HepG2 (cell line): ENCODE measurements around the gene FASTKD1. TPM values are rescaled to one million over a fixed set of nuclear protein-coding genes. Genes with fewer than 3 reads are reported as not detected.

Experiments
- ASH2L ChIP-seq: fragments of 300-600, 200-600 bp; sonication (generic); IDR thresholded peaks from 2 replicates; pipeline ENCODE4 v1.7.0; 2017; ENCODE audit warnings: low read depth, mild to moderate bottlenecking, moderate library complexity, mixed read lengths, low read length; ENCODE audit not compliant: insufficient read length
- ATF4 ChIP-seq, 2 experiments: fragments of 450-650 bp in 1 of 2; sonication (generic) in 1 of 2; formaldehyde crosslinking; IDR thresholded peaks; 2 replicates each; pipeline versions ENCODE4 v1.5.0 to v1.8.0; 2020 to 2022; ENCODE audit warnings: mild to moderate bottlenecking in 1 of 2, missing genetic modification reagents in 1 of 2
- DNMT3B ChIP-seq: conservative IDR thresholded peaks from 2 replicates; pipeline ENCODE4 v1.6.1; 2016; ENCODE audit warnings: missing biosample characterization, control low read depth
- DPF2 ChIP-seq: sonication (generic); formaldehyde crosslinking; IDR thresholded peaks from 2 replicates; pipeline ENCODE4 v1.4.0; 2020; ENCODE audit warnings: mild to moderate bottlenecking, low read depth, missing genetic modification reagents, borderline replicate concordance
- FOXA3 ChIP-seq: IDR thresholded peaks from 2 replicates; pipeline ENCODE4 v1.6.1; 2016; ENCODE audit warnings: missing genetic modification reagents, missing compliant biosample characterization
- GATAD1 ChIP-seq: IDR thresholded peaks from 2 replicates; pipeline ENCODE4 v1.6.1; 2016; ENCODE audit warnings: missing genetic modification reagents, missing compliant biosample characterization
- HMG20B ChIP-seq: conservative IDR thresholded peaks from 2 replicates; pipeline ENCODE4 v1.6.1; 2016; ENCODE audit warnings: missing genetic modification reagents, missing compliant biosample characterization
- HOXA5 ChIP-seq: sonication (generic); formaldehyde crosslinking; IDR thresholded peaks from 2 replicates; pipeline ENCODE4 v1.4.0; 2020; ENCODE audit warnings: missing genetic modification reagents
- KDM6A ChIP-seq: IDR thresholded peaks from 2 replicates; pipeline ENCODE4 v1.6.1; 2016; ENCODE audit warnings: low read depth
- MBD4 ChIP-seq: IDR thresholded peaks from 2 replicates; pipeline ENCODE4 v1.6.1; 2012; ENCODE audit warnings: low read length, inconsistent platforms, borderline replicate concordance
- ONECUT2 ChIP-seq: sonication (generic); formaldehyde crosslinking; IDR thresholded peaks from 2 replicates; pipeline ENCODE4 v1.4.0; 2020; ENCODE audit warnings: missing genetic modification reagents
- PAXIP1 ChIP-seq: sonication (generic); formaldehyde crosslinking; conservative IDR thresholded peaks from 2 replicates; pipeline ENCODE4 v1.4.0; 2020; ENCODE audit warnings: mild to moderate bottlenecking, missing genetic modification reagents, moderate library complexity
- REST ChIP-seq, 2 experiments: IDR thresholded peaks; 2 replicates each; pipeline ENCODE4 v1.6.1; 2011 to 2012; ENCODE audit warnings: low read length in 2 of 2, borderline replicate concordance in 1 of 2, low read depth in 1 of 2, mild to moderate bottlenecking in 1 of 2, moderate library complexity in 1 of 2
- RFXAP ChIP-seq: sonication (generic); formaldehyde crosslinking; IDR thresholded peaks from 2 replicates; pipeline ENCODE4 v1.4.0; 2020; ENCODE audit warnings: missing genetic modification reagents, borderline replicate concordance
- SAP130 ChIP-seq: IDR thresholded peaks from 2 replicates; pipeline ENCODE4 v1.6.1; 2016; ENCODE audit warnings: low read depth
- polyA plus RNA-seq, 8 experiments: library from polyadenylated mRNA; depleted of rRNA in 3 of 8; stranded (reverse) in 7 of 8; unstranded in 1 of 8; fragments of >200 nt; fragmentation: Illumina TruSeq in 4 of 8; extraction: Trizol in 4 of 8; gene quantifications; 2 replicates each; pipeline versions ENCODE4 v1.2.1 to v1.2.3, GENCODE V29; 2011 to 2016; ENCODE audit warnings: low read depth in 4 of 8, missing spikeins in 1 of 8, mixed read lengths in 1 of 8; ENCODE audit not compliant: insufficient read depth in 1 of 8
- total RNA-seq, 5 experiments: library from RNA; depleted of rRNA; stranded (reverse); fragments of >200 nt; fragmentation: Illumina TruSeq; extraction: Trizol; gene quantifications; 2 replicates each; pipeline ENCODE4 v1.2.3, GENCODE V29; 2016; ENCODE audit warnings: low read depth in 1 of 5
- TF ChIP-seq, protein P1 (sequence below), 2 experiments: sonication (generic) in 1 of 2; formaldehyde crosslinking in 1 of 2; IDR thresholded peaks; 2 replicates each; pipeline versions ENCODE4 v1.4.0 to v1.6.1; 2016 to 2020; ENCODE audit warnings: borderline replicate concordance in 1 of 2, low read depth in 1 of 2, mild to moderate bottlenecking in 1 of 2, missing genetic modification reagents in 1 of 2

FASTKD1 gene
- total and polyA plus RNA-seq, 2 of the 13 experiments (the other 11 are each of a cell fraction or from before 2014, with no cell fraction given) = 35.0 to 38.0 TPM

DNA sequence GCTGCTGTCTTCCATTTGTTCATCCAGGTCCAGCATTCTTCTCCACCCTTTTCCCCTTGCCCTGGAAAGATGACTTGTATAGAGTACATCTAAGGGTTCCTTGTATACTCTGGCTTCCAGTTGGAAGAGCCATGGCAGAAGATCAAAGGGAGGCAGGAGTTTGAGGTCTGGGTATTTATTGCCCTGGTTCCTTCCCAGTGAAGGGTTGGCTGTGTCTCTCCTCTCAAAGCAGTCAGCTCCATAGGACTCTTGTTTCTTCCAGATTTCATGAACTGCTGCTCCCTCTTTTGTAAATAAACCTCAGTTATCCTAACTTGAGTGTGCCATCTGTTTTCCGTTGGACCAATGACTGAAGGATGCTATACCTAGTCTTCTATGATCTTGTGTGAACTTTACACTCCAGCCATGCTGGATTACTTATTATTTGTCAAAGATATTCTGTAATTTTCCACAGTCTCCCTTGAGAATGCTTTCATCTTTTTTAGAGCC is 88.0 kb downstream of the FASTKD1 start (continued):
- TF ChIP-seq MBD4 (no peak), REST (IDR thresholded peaks at IDR 0.05; ENCODE audit: borderline replicate concordance in 1 of 2, low read depth in 1 of 2, low read length in 2 of 2) (no peak), RFXAP (CRISPR knock-in tag) (no peak), PAXIP1 (CRISPR knock-in tag) (peak; percentile 84), KDM6A (CRISPR knock-in tag) (peak; percentile 59; the same call in 1 of the 2 replicates), ASH2L (peak; percentile 83), SAP130 (CRISPR knock-in tag) (no peak), DPF2 (CRISPR knock-in tag) (no peak), GATAD1 (CRISPR knock-in tag) (no peak), FOXA3 (peak; percentile 24; the same call in 1 of the 2 replicates), ONECUT2 (CRISPR knock-in tag) (no peak), ATF4 (CRISPR knock-in tag; IDR thresholded peaks at IDR 0.05) (peak in 1 of 2 experiments; percentile 20; a peak in 1 of 4 replicates), DNMT3B (0 out of 2 replicates have a peak, but pooled peaks have one; percentile 70), HOXA5 (CRISPR knock-in tag) (no peak), HMG20B (peak; percentile 80)
- TF ChIP-seq, protein P1, sequence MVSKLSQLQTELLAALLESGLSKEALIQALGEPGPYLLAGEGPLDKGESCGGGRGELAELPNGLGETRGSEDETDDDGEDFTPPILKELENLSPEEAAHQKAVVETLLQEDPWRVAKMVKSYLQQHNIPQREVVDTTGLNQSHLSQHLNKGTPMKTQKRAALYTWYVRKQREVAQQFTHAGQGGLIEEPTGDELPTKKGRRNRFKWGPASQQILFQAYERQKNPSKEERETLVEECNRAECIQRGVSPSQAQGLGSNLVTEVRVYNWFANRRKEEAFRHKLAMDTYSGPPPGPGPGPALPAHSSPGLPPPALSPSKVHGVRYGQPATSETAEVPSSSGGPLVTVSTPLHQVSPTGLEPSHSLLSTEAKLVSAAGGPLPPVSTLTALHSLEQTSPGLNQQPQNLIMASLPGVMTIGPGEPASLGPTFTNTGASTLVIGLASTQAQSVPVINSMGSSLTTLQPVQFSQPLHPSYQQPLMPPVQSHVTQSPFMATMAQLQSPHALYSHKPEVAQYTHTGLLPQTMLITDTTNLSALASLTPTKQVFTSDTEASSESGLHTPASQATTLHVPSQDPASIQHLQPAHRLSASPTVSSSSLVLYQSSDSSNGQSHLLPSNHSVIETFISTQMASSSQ (IDR thresholded peaks at IDR 0.05; ENCODE audit: low read depth) = no peak
- TF ChIP-seq, protein P1 (CRISPR knock-in tag; IDR thresholded peaks at IDR 0.05; ENCODE audit: borderline replicate concordance) = peak; percentile 69; the same call in 1 of the 2 replicates
